Amygdala (tissue), 56 donors: ENCODE data around the gene RPSA.
"Not testable (repeated sequence)": the region's sequence is repeated elsewhere in the genome, so short reads cannot be mapped to it uniquely, and the experiment has no call there.

Experiments
- DNase-seq, 56 donors: peaks; one replicate each; lab custom pipeline; 2025; lab: John Stamatoyannopoulos, UW

The RPSA gene

GRCh38 chr3:39453134-39453533, 46.6 kb downstream of the RPSA start:
- DNase-seq, result no peak

GRCh38 chr3:39453872-39454271, 47.4 kb downstream of the RPSA start:
- DNase-seq, result not testable (repeated sequence)

GRCh38 chr3:39454591-39455217, 48.2 kb downstream of the RPSA start:
- no peak for DNase-seq

GRCh38 chr3:39456159-39456558, 49.6 kb downstream of the RPSA start:
- no peak for DNase-seq

- no peak for DNase-seq
These were observed 50.8 kb downstream of the RPSA start for GRCh38 chr3:39457361-39457760.

- DNase-seq, result not testable (repeated sequence)
These were observed 52.1 kb downstream of the RPSA start for GRCh38 chr3:39458579-39458978.

GRCh38 chr3:39460677-39461076, 54.2 kb downstream of the RPSA start:
- peak in 44 of 56 donors; percentile 5 to 87 (median 54) for DNase-seq
